GM19035 (cell line): ENCODE data around the gene HNF4A.
"Not testable (repeated sequence)": the region's sequence is repeated elsewhere in the genome, so short reads cannot be mapped to it uniquely, and the experiment has no call there.

Experiments
- ATAC-seq: cut with Tn5 transposase; IDR thresholded peaks from one replicate; pipeline ENCODE4 v1.9.1; 2021; ENCODE audit not compliant: unreplicated experiment

HNF4A gene

GRCh38 chr20:44355498-44356352 lies at the start of gene HNF4A:
HNF4A (plus strand) TSS chr20:44355699; CDS start chr20:44355805, 106 bp downstream.
- no peak for ATAC-seq

GRCh38 chr20:44306927-44307326 lies 48.6 kb upstream of the HNF4A start:
- no peak for ATAC-seq

GRCh38 chr20:44309763-44310663 lies 45.5 kb upstream of the HNF4A start:
- no peak for ATAC-seq

GRCh38 chr20:44310664-44311639 lies 44.5 kb upstream of the HNF4A start, which contains the start of gene FITM2:
FITM2 (minus strand) TSS chr20:44311202; CDS start chr20:44311148, 54 bp downstream.
- peak; percentile 93 for ATAC-seq

GRCh38 chr20:44314870-44315269 lies 40.6 kb upstream of the HNF4A start:
- ATAC-seq: no peak

- no peak for ATAC-seq
Measured at GRCh38 chr20:44319839-44320422, 35.6 kb upstream of the HNF4A start.

- ATAC-seq: no peak
Measured at GRCh38 chr20:44324343-44324742, 31.2 kb upstream of the HNF4A start.

GRCh38 chr20:44326391-44327159 lies 28.9 kb upstream of the HNF4A start:
- no peak for ATAC-seq

GRCh38 chr20:44327748-44328147 lies 27.8 kb upstream of the HNF4A start:
- ATAC-seq: not testable (repeated sequence)

- ATAC-seq: no peak
Measured at GRCh38 chr20:44328428-44328827, 27.1 kb upstream of the HNF4A start.

GRCh38 chr20:44331201-44331600 lies 24.3 kb upstream of the HNF4A start:
- ATAC-seq: no peak

- no peak for ATAC-seq
Measured at GRCh38 chr20:44334306-44334705, 21.2 kb upstream of the HNF4A start.

GRCh38 chr20:44334709-44335108 lies 20.8 kb upstream of the HNF4A start:
- no peak for ATAC-seq

GRCh38 chr20:44335675-44336074 lies 19.8 kb upstream of the HNF4A start:
- no peak for ATAC-seq

GRCh38 chr20:44336086-44336485 lies 19.4 kb upstream of the HNF4A start:
- no peak for ATAC-seq

GRCh38 chr20:44336725-44337380 lies 18.6 kb upstream of the HNF4A start, which contains the start of gene R3HDML:
R3HDML (plus strand) TSS chr20:44337043; CDS start chr20:44337158, 115 bp downstream.
- ATAC-seq: no peak

GRCh38 chr20:44342248-44342647 lies 13.3 kb upstream of the HNF4A start:
- no peak for ATAC-seq

- no peak for ATAC-seq
Measured at GRCh38 chr20:44343162-44343675, 12.3 kb upstream of the HNF4A start.
